GM19025 (cell line): ENCODE data around the gene ARNT2.

Experiments used
- ATAC-seq: cut with Tn5 transposase; IDR thresholded peaks from one replicate; pipeline ENCODE4 v1.9.1; 2021; ENCODE audit warnings: mild to moderate bottlenecking, low read depth, moderate library complexity; ENCODE audit not compliant: unreplicated experiment

ARNT2 gene

DNA sequence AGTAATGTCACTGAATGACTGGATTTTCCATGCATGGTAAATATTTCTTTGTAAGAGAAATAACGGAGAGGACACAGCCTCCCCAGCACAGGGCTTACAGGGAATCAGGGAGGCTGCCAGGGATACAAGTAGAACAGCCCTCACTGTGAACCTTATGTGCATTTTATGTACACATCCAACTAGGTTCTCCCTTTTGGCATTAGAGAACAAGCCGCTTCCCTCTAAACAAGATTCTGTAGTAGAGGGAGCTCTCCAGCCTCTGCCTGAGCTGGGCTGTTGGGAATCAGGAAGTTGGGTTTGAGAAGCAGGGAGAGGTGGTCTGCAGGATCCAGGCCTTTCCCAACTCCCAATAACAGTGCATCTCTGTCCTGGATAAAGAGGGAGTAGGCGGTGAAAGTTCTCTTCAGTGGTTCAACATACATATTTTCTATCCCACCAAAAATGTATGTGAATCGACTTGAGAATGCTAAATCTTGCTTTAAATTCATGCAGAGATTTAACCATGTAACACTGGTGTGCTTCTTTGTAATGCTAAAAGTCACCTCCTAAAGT, 83.7 kb downstream of the ARNT2 start:
- no peak for ATAC-seq

DNA sequence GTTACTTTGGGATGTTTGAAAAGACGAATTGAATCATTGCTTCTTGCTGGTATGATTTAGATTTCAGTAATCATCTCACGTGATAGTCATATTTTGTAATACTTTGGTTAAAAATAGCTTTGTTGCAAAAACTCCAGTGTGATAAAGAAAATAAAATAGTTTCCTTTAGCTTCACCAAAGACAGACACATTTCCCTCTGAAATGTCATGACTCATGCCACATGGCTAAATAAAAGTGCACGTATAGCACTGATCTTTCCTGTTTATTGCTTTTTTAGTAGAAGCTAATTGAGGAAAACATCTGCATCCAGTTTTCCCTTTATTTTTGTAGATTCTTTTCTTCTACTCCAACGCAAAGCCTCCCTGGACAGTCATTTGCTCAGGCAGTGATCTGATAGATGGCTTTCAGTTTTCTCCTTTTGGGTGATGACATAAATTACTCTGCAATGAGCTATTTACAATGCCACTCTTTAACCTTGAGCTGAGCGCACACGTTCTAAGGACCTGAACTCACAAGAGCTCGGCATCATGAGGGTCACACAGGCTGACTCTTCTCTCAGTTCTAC, 84.9 kb downstream of the ARNT2 start:
- no peak for ATAC-seq

DNA sequence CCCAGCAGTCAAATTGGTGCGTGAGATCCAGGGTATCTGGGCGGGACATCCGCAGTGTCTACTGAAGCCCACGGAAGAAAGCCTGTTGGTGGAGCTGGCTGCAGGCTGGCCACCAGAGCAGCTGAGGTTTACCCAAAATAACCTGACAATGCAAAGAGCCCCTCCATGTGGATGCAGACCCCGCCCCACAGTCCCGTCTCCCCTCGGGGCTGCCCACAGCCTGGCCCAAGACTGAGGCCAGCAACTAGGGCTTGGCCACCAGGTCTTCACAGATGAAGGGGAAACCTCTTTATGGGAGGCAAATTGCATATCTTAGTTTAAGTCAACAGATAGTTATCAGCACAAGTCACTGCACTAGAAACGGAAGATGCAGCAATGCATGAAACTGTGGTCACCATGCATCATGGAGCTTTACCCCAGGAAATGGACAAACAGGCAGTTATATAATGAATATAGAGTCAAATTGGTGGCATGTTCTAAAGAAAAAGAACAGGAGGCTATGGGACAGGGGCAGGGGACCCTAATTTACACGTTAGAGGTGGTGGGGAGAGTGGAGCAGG, 86.3 kb downstream of the ARNT2 start:
- ATAC-seq: no peak

DNA sequence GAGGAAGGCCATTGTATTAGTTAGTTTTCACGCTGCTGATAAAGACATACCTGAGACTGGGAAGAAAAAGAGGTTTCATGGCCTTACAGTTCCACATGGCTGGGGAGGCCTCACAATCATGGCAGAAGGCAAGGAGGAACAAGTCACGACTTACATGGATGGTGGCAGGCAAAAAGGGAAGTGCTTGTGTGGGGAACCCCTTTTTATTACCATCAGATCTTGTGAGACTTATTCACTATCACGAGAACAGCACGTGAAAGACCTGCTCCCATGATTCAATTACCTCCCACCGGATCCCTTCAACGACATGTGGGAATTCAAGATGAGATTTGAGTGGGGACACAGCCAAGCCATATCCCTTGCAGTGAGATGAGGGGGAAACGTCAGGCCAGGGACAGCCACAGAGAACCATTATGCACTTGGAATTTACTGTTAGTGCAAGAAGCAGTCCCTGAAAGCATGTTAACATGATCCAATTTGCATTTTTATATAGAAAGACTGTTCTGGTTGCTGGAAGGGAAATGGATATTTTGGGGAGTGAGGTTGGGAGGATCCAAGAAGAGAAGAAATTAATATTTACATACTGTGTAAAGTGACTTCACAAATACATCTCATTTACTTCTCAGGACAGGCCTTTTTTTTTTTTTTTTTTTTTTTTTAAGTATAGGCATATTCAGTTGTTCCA, 87.1 kb downstream of the ARNT2 start:
- no peak for ATAC-seq

DNA sequence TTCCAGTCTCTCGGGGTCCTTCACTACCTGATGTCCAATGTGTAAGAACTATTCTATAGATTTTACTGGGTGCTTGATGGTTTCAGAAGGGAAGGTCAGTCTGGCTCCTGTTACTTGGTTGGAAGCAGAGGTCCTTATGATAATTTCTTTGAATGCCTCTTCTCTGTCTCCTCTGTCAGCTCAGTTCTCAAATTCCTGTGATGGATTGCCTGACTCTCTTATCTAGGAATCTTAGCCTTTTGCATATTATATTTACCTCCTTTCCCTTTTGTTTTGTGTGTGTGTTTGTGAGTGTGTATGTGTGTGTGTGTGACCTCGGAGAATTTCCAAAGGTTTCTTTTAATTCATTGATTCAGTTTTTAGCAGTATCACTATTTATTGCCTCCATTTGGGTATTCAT, 88.2 kb downstream of the ARNT2 start:
- no peak for ATAC-seq

DNA sequence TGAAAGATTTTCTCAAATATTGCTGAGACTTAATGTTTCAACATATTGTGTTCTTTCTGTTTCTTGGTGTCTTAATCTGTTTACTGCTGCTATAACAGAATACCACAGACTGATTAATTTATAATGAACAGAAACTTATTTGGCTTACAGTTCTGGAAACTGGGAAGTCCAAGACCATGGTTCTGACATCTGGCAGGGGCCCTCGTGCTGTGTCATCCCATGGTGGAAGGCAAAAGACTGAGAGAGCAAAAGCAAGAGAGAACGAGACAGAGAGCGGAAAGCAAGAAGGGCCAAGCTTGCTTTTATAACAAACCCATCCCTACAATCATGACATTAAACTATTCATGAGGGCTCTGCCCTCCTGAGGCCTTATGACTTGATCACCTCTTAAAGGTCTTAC, 88.7 kb downstream of the ARNT2 start:
- no peak for ATAC-seq

- ATAC-seq: no peak
These were observed 90.2 kb downstream of the ARNT2 start for GRCh38 chr15:80494351-80494751.

- ATAC-seq: no peak
These were observed 90.6 kb downstream of the ARNT2 start for GRCh38 chr15:80494756-80495155.

DNA sequence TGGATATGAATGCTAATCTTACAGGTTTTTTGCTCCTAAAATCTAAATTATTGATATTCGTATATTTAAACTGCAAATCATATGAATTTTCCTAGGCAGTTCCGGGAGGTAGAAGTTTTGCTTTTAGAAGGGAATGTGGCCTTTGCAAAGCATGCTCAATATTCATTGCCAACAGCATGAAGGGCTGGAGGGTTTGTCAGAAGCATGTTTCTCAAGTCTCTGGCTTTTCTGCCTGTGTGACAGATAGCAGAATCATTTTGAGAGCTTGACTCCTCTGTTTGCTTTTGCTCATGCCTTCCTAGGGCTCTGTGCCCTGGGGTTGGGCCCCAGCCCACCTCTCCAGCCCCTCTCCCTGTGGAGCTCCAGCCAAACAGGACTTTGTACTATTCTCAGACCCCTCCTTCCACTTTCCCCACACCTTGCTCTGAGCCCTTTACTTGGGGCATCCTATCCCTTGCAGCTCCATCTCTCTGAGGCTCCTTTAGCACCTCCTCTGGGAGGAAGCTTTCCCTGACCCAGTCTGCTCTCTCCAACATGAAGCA, 91.3 kb downstream of the ARNT2 start:
- no peak for ATAC-seq

DNA sequence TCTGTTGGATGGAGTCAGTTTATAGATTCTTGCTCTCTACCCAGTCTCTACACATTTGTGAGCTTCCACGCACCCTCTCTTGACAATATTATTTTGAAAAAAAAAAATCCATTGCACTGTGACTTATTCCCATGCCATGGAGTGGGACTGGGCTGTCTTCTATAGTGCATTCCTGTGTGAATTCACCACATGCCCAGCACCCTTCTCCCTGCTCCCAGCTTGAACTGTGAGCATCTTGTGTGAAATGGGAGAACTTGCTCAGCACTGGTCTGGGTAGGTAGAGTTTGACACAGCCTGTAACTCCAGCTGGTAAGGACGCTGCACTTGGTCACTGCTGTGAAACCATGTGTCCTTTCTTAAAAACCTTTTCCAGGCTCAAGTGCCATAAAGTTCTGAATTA, 91.9 kb downstream of the ARNT2 start:
- no peak for ATAC-seq

DNA sequence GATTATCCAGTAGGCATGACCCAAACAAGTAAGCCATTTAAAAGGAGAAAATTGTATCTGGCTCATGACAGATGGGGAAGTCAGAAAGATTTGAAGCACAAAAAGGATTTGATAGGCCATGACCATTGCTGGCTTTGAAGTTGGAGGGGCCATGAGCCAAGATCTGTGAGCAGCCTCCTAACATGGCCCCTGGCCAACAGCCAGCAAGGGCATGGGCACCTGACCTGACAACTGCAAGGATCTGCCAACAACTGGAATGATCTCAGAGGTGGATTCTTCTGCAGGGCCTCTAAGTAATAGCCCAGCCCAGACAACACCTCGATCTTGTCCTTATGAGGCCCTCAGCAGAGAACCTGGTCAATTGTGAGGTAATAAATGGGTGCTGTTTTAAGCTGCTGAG, 93.0 kb downstream of the ARNT2 start:
- ATAC-seq: no peak

- no peak for ATAC-seq
These were observed 94.5 kb downstream of the ARNT2 start for GRCh38 chr15:80498652-80499051.

- ATAC-seq: no peak
These were observed 95.8 kb downstream of the ARNT2 start for GRCh38 chr15:80500021-80500420.

- no peak for ATAC-seq
These were observed 97.3 kb downstream of the ARNT2 start for GRCh38 chr15:80501476-80501875.

- ATAC-seq: no peak
These were observed 98.6 kb downstream of the ARNT2 start for GRCh38 chr15:80502782-80503181.

DNA sequence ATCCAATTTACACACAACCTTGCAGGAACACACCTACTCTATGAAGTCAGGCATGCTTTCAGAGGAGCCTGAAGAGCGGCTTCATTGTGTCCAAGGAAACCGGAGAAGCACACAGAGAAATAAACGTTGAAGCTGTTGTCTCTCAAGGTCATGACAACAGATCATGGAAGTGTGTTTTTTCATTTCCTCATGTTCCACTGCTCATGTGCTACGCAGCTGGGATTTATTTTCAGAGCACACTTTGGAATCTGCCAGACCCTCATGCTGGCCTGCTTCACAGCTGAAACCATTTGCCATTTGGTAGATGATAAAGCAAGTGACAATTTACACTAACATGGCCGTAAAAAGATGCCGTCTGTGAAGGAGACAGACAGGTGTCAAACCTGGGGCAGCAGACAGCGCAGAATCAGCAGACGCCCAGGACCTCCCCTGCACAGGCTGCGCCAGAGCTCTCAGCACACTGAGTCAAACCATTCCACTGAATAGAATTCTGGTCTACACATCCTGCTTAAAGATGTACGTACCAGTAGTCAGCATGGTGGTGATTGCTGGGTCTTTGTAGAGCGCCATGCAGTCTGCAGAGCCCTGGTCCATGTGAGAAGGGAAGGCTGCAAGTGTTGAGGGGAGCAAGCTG, 99.3 kb downstream of the ARNT2 start:
- no peak for ATAC-seq

- ATAC-seq: no peak
These were observed 100.7 kb downstream of the ARNT2 start for GRCh38 chr15:80504931-80505330.

GRCh38 chr15:80506286-80506893, 102.2 kb downstream of the ARNT2 start:
- no peak for ATAC-seq

GRCh38 chr15:80507131-80507530, 102.9 kb downstream of the ARNT2 start:
- no peak for ATAC-seq

GRCh38 chr15:80507638-80508316, 103.6 kb downstream of the ARNT2 start:
- ATAC-seq: no peak
